KBM-7 (cell line): ENCODE data around the gene SLX1A.
A peak's percentile ranks its signal among the peaks of the same experiment; 100 is the strongest.
"Not testable (repeated sequence)": the region's sequence is repeated elsewhere in the genome, so short reads cannot be mapped to it uniquely, and the experiment has no call there.

Experiments used
- DNase-seq: peaks from one replicate; pipeline ENCODE4 v3.0.0-alpha.2; 2015
- in situ Hi-C: fragments of 300-500 bp; cut with MboI; formaldehyde crosslinking; loops from 2 replicates; pipeline ENCODE4 v1.14.3; 2020; ENCODE audit warnings: low sequenced_read_pairs, low pct_unique_long_range_greater_than_20kb, mixed read lengths

Gene SLX1A

GRCh38 chr16:30193615-30194014 is at the start of gene SLX1A, which contains the start of gene BOLA2B:
TSS of gene SLX1A (plus strand) at chr16:30193875. CDS start at chr16:30194085, 210 bp downstream.
TSS of gene BOLA2B (minus strand) at chr16:30193666. CDS start at chr16:30193595, 71 bp downstream.
- in situ Hi-C loops, DNase-seq: not testable (repeated sequence)

GRCh38 chr16:30144017-30144416 is 49.7 kb upstream of the SLX1A start:
- in situ Hi-C loops = no loop called here
- no peak for DNase-seq

GRCh38 chr16:30144917-30145316 is 48.8 kb upstream of the SLX1A start:
- in situ Hi-C loops = no loop called here
- DNase-seq = no peak

- in situ Hi-C loops = no loop called here
These were observed 48.0 kb upstream of the SLX1A start for GRCh38 chr16:30145657-30146056.

GRCh38 chr16:30147843-30148510 is 45.7 kb upstream of the SLX1A start:
- no peak for DNase-seq
- in situ Hi-C loops = no loop called here

More at GRCh38 chr16:30145657-30146056, 48.0 kb upstream of the SLX1A start:
- no peak for DNase-seq

- in situ Hi-C loops = no loop called here
- no peak for DNase-seq
These were observed 44.3 kb upstream of the SLX1A start for GRCh38 chr16:30149250-30149930.

GRCh38 chr16:30151091-30151490 is 42.6 kb upstream of the SLX1A start:
- no peak for DNase-seq
- in situ Hi-C loops = no loop called here

- in situ Hi-C loops = no loop called here
- DNase-seq = no peak
These were observed 41.2 kb upstream of the SLX1A start for GRCh38 chr16:30152517-30152916.

GRCh38 chr16:30155188-30155587 is 38.5 kb upstream of the SLX1A start:
- in situ Hi-C loops = no loop called here
- no peak for DNase-seq

- in situ Hi-C loops = no loop called here
- no peak for DNase-seq
These were observed 36.5 kb upstream of the SLX1A start for GRCh38 chr16:30157214-30157613.

GRCh38 chr16:30163538-30163937 is 30.1 kb upstream of the SLX1A start:
- no peak for DNase-seq
- in situ Hi-C loops = no loop called here

- DNase-seq = peak; percentile 97
- in situ Hi-C loops = no loop called here
These were observed 27.3 kb upstream of the SLX1A start for GRCh38 chr16:30166202-30166902.

- DNase-seq, in situ Hi-C loops: not testable (repeated sequence)
These were observed 24.9 kb upstream of the SLX1A start for GRCh38 chr16:30168746-30169145.

- DNase-seq, in situ Hi-C loops: not testable (repeated sequence)
These were observed 24.3 kb upstream of the SLX1A start for GRCh38 chr16:30169416-30169815.

GRCh38 chr16:30170145-30170544 is 23.5 kb upstream of the SLX1A start:
- DNase-seq, in situ Hi-C loops: not testable (repeated sequence)

GRCh38 chr16:30173054-30173453 is 20.6 kb upstream of the SLX1A start:
- in situ Hi-C loops = no loop called here
- DNase-seq = no peak

- peak; percentile 31 for DNase-seq
- in situ Hi-C loops = not testable (repeated sequence)
These were observed 16.8 kb upstream of the SLX1A start for GRCh38 chr16:30176876-30177275.

GRCh38 chr16:30179195-30179594 is 14.5 kb upstream of the SLX1A start:
- no peak for DNase-seq
- in situ Hi-C loops = no loop called here

GRCh38 chr16:30179931-30180330 is 13.7 kb upstream of the SLX1A start:
- in situ Hi-C loops = no loop called here

GRCh38 chr16:30180741-30181140 is 12.9 kb upstream of the SLX1A start:
- in situ Hi-C loops = no loop called here
- no peak for DNase-seq

More at GRCh38 chr16:30179931-30180330, 13.7 kb upstream of the SLX1A start:
- no peak for DNase-seq
